Pulmonary artery endothelial cell (primary cell): ENCODE measurements around the gene SND1. TPM values are rescaled to one million over a fixed set of nuclear protein-coding genes. Genes with fewer than 3 reads are reported as not detected.

ENCODE experiments used
- DNase-seq: peaks from one replicate; pipeline ENCODE4 v3.0.0-alpha.2; 2011; ENCODE audit warnings: low read depth, low spot score
- total RNA-seq: library from RNA; depleted of rRNA; stranded (reverse); fragments of >200 nt; gene quantifications from 2 replicates; pipeline ENCODE4 v1.2.3, GENCODE V29; 2014

The SND1 gene
- total RNA-seq, 1 donor from 2014 or later = 225 TPM

DNA sequence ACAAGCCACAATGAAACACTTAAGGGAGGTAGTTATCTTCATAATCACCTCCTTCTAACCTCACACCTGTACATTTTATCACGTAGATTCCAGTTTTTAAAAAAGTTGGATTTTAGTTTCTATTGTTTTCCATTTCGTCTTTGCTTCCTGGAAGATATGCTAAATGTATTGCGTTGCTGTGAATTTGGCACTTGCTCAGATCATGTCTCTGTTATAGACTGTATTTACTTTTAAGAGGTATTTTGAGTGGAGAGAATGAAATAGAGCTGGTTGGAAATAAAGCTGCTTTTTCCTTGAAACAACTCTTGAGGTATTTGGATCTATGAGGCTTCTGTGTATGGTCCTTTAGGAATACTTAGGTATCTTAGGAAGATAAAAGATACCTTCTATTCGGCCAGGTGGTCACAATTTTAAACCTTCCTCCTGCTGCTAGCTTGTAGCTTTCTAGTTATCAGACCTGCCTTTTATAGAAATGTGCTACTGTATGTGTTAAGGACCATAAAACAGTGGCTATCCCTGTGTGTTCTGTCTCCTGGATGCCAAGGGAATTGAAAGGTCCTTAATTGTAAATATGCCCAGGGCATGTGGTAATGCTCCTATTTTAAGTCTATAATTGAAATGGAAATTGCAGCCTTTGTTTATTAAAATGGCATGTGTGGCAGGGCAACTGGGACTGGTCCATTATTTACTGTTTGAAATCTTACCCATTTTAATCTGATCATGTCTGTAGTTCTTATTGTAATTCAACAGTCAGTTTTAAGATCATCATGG, 147.7 kb downstream of the SND1 start:
- no peak for DNase-seq

DNA sequence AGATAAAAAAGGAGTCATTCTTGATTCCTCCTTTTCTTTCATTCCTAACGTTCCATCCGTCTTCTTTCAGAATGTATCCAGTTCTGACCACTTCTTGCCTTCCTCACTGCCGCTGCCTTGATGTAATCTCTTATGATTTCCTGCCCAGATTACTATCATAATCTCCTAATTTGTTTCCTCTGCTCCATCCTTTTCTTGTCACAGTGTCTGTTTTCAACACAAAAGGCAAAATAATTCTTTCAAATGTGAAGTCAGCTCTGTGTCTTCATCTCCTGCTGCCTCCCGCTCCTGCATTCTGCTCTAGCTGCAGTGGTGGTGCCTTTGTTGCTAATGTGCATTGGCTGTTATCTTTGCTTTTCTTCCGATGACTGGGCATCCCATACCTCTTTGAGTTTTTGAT, 150.9 kb downstream of the SND1 start:
- no peak for DNase-seq

- no peak for DNase-seq
Observed at GRCh38 chr7:127803626-127804025, 151.6 kb downstream of the SND1 start.

DNA sequence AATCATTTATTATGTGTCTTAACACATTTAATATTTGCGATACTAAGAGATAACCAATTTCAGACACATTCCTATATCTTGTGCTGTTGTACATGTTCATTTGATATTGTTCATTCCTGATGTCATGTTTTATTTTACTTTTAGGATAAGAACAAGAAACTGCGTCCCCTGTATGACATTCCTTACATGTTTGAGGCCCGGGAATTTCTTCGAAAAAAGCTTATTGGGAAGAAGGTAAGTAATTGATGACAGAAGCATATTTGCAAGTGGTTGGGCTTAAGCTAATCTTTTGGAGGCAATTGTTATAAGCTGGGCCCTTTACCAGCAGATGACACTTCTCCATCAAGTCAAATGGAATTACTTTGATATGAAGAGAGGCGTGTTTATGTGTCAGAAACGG, 155.3 kb downstream of the SND1 start:
- DNase-seq = no peak

- no peak for DNase-seq
Observed at GRCh38 chr7:127807829-127808228, 155.8 kb downstream of the SND1 start.

GRCh38 chr7:127809261-127809702, 157.3 kb downstream of the SND1 start:
- no peak for DNase-seq

GRCh38 chr7:127810113-127810512, 158.1 kb downstream of the SND1 start:
- DNase-seq = no peak

DNA sequence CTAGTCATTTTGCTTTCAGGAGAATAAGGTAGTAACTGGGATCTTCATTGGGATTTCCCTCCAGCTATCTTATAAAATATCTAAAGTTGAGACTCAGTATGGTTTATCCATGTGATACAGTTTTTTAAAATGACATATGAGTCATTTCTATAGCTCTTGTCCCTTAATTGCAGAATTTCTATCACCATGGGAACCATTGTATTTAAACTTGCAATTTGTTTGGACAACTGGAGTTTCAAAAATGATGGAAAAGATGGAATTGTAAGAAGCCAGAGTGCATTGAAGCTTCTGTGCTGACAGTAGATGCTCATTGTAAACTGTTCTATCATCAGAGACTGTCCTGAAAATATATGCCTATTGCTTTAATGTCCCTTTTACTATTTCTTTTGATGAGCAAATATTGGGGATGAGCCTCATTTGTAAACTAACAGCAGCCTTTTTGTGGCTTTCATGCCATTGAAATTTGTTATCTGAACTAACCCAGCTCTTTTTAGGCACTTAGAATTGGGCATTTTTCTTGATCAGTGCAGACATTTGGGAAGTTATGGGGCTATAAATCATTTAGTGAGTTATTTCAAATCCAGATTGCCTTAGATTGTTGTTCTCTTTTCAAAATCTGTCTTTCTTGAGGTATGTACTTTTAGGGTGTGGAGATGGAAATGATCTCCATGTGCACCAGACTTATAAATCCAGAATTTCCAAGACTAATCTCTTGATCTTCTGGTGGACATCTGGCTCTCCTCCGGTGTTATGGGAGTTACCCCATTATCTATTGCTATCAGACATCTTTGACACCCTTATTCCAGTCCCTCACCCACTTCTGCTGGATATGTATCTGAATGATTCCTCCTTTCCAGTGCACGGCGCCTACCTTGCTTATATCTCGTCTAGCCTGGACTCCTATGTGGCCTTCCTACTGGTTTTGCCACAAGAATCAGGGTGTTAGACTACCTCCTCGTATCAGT, 159.0 kb downstream of the SND1 start:
- DNase-seq = no peak

DNA sequence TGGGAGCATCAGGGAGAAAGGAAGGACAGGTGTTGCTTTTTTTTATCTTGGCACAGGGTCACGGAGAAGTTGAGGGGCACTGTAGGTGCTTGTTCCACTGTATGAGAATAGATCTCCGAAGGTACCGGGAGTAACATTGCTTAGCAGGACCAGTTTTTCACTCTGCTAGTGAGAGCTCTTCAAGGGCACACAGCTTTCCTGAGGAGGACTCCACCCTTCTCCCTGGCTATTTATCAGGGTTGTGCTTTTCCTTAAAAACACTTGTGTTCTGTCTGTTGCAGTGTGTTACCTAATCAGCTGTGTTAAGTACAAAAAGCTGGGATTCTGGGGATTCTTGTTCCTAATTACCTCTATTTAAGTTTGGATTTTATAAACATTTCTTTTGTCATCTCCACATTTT, 160.5 kb downstream of the SND1 start:
- DNase-seq = no peak

- no peak for DNase-seq
Observed at GRCh38 chr7:127813991-127814541, 162.1 kb downstream of the SND1 start.

GRCh38 chr7:127815631-127816145, 163.7 kb downstream of the SND1 start:
- DNase-seq = no peak

DNA sequence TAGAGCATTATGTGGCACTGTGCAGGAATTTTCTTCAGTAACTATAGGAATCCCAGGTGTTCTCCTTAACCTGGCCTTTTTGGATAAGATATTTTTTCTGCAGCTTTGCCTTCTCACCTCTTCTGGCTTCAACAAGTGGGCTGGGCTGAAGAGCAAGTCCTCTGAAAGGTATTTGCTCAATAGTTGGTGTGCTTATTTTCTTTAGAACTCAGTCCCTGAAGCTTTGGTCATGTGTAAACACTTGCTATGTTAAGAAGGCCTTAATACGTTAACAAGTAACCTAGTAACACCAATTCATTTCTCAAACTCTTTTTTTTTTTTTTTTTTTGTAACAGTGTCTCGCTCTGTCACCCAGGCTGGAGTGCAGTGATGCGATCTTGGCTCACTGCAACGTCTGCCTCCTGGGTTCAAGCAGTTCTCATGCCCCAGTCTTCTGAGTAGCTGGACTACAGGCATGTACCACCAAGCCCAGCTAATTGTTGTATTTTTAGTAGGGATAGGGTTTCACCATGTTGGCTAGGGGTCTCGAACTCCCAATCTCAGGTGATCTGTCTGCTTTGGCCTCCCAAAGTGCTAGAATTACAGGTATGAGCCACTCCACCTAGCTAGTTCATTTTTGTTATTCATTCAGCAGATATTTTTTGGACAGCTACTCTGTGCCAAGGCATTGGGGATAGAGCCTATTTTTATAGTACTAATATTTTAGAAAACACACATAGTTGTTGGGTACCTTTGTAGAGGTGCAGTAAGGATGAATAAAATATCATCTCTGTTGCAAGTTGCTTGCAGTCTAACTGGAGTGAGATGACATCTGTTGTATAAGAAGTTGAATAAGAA, 164.6 kb downstream of the SND1 start:
- no peak for DNase-seq

GRCh38 chr7:127817466-127817865, 165.5 kb downstream of the SND1 start:
- DNase-seq = no peak

DNA sequence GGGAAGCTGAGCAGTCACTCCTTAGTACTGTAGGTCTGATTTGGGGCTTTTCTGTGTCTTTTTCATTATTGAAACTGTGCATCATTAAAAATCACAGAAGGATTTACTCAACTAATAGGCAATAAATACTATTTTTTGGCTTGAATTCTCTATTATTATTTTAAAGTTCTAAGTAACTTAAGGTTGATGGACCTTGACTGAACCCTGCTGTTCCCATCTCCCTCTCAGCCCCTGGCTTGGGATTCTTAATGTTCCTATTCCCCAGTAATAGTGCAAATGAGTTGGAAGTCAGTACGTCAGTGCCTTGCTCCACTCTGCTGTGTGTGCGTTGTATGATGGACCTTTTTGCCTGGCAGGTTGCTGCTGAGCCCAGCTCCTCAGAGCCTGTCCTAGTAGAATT, 166.3 kb downstream of the SND1 start:
- no peak for DNase-seq

GRCh38 chr7:127819975-127820731, 168.2 kb downstream of the SND1 start:
- DNase-seq = no peak

GRCh38 chr7:127820732-127821085, 168.7 kb downstream of the SND1 start:
- no peak for DNase-seq

- no peak for DNase-seq
Observed at GRCh38 chr7:127821146-127821545, 169.2 kb downstream of the SND1 start.

- no peak for DNase-seq
Observed at GRCh38 chr7:127822822-127823508, 171.0 kb downstream of the SND1 start.

DNA sequence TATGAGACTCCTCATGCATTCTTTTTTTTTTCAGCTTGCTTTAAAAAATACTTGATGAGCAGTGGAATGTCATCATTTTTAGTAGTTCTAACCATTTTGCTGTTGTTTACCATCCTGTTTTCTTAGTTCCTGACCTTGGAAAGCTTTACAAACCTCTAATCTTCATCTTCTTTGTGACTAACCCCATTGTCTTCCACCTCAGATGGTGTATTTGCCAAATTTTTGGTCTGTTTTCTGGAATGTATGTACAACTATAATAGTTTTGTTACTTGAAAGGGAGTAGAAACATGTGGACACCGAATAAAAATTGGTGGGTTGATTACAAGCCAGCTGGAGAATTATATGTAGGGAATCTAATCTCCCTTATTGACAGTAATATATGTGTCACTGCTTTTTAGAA, 172.7 kb downstream of the SND1 start:
- no peak for DNase-seq
